HEK293 (cell line): Measurements from ENCODE around the gene DYNC1I1.

ENCODE experiments used
- CTCF ChIA-PET: fragments of 350-600 bp; formaldehyde crosslinking; extraction: SDS; loops from one replicate; lab custom pipeline; 2021; ENCODE audit warnings: antibody characterized with exemption; lab: Yijun Ruan, JAX
- POLR2A ChIA-PET: fragments of 300-600 bp; formaldehyde crosslinking; extraction: SDS; loops from one replicate; lab custom pipeline; 2020; ENCODE audit warnings: antibody characterized with exemption, inconsistent platforms; lab: Yijun Ruan, JAX
- H3K27ac ChIP-seq: fragments of 200-500 bp; sonication (Bioruptor generic); 2 replicates; pipeline ENCODE4 v1.5.1; 2014; ENCODE audit warnings: low read depth, low read length, control low read depth, inconsistent platforms; ENCODE audit errors: extremely low read depth
- H3K36me3 ChIP-seq, 2 experiments: fragments of 200-500 bp in 1 of 2; sonication (Bioruptor generic) in 1 of 2; 1 replicate in 1 of 2; 2 replicates in 1 of 2; pipeline ENCODE4 v1.5.1; 2014 to 2017; ENCODE audit warnings: inconsistent platforms in 2 of 2, low read length in 2 of 2; ENCODE audit not compliant: control insufficient read depth in 2 of 2, insufficient read depth in 1 of 2
- H3K4me1 ChIP-seq: fragments of 200-500 bp; sonication (Bioruptor generic); 2 replicates; pipeline ENCODE4 v1.5.1; 2014; ENCODE audit warnings: mild to moderate bottlenecking, low read length, inconsistent platforms; ENCODE audit not compliant: control insufficient read depth, insufficient read depth
- H3K4me3 ChIP-seq: 2 replicates; pipeline ENCODE4 v1.5.1; 2011; ENCODE audit warnings: low read depth, mild to moderate bottlenecking, control low read depth, low read length, moderate library complexity
- H3K9me3 ChIP-seq: fragments of 200-500 bp; sonication (Bioruptor generic); 2 replicates; pipeline ENCODE4 v1.5.1; 2014; ENCODE audit warnings: low read depth, low read length, inconsistent platforms; ENCODE audit not compliant: control insufficient read depth, insufficient read depth
- KLF17 ChIP-seq: fragments of 450-650 bp; formaldehyde crosslinking; IDR thresholded peaks from 2 replicates; pipeline ENCODE4 v1.5.1; 2016; ENCODE audit warnings: missing biosample characterization, missing genetic modification characterization
- KLF7 ChIP-seq: fragments of 450-650 bp; formaldehyde crosslinking; IDR thresholded peaks from 2 replicates; pipeline ENCODE4 v1.5.1; 2016; ENCODE audit warnings: missing biosample characterization, missing genetic modification characterization, borderline replicate concordance
- MYNN ChIP-seq: fragments of 450-650 bp; formaldehyde crosslinking; IDR thresholded peaks from 2 replicates; pipeline ENCODE4 v1.5.1; 2016; ENCODE audit warnings: missing biosample characterization, missing genetic modification characterization, borderline replicate concordance
- PRDM6 ChIP-seq: fragments of 450-650 bp; formaldehyde crosslinking; IDR thresholded peaks from 2 replicates; pipeline ENCODE4 v1.5.1; 2017; ENCODE audit warnings: missing biosample characterization, missing genetic modification characterization
- ZBTB20 ChIP-seq: fragments of 450-650 bp; formaldehyde crosslinking; IDR thresholded peaks from 2 replicates; pipeline ENCODE4 v1.5.1; 2016; ENCODE audit warnings: missing biosample characterization, missing genetic modification characterization
- ZBTB48 ChIP-seq: fragments of 450-650 bp; formaldehyde crosslinking; IDR thresholded peaks from 2 replicates; pipeline ENCODE4 v1.5.1; 2016; ENCODE audit warnings: missing biosample characterization, missing genetic modification characterization
- ZFP3 ChIP-seq: fragments of 450-650 bp; formaldehyde crosslinking; IDR thresholded peaks from 2 replicates; pipeline ENCODE4 v1.5.1; 2016; ENCODE audit warnings: low read depth, missing biosample characterization, missing genetic modification characterization
- ZNF221 ChIP-seq: fragments of 450-650 bp; formaldehyde crosslinking; IDR thresholded peaks from 2 replicates; pipeline ENCODE4 v1.5.1; 2017; ENCODE audit warnings: missing biosample characterization, missing genetic modification characterization, borderline replicate concordance
- ZNF24 ChIP-seq: fragments of 450-650 bp; formaldehyde crosslinking; IDR thresholded peaks from 2 replicates; pipeline ENCODE4 v1.5.1; 2016; ENCODE audit warnings: missing biosample characterization, missing genetic modification characterization
- ZNF324 ChIP-seq: fragments of 450-650 bp; formaldehyde crosslinking; IDR thresholded peaks from 2 replicates; pipeline ENCODE4 v1.5.1; 2016; ENCODE audit warnings: missing biosample characterization, missing genetic modification characterization
- ZNF37A ChIP-seq: fragments of 450-650 bp; IDR thresholded peaks from 2 replicates; pipeline ENCODE4 v1.5.1; 2018; ENCODE audit warnings: missing biosample characterization, missing genetic modification characterization
- ZNF394 ChIP-seq: fragments of 450-650 bp; formaldehyde crosslinking; IDR thresholded peaks from 2 replicates; pipeline ENCODE4 v1.5.1; 2016; ENCODE audit warnings: missing biosample characterization, missing genetic modification characterization, mild to moderate bottlenecking, moderate library complexity, borderline replicate concordance
- ZNF416 ChIP-seq: fragments of 450-650 bp; formaldehyde crosslinking; IDR thresholded peaks from 2 replicates; pipeline ENCODE4 v1.5.1; 2016; ENCODE audit warnings: missing biosample characterization, missing genetic modification characterization
- ZNF473 ChIP-seq: fragments of 450-650 bp; formaldehyde crosslinking; IDR thresholded peaks from 2 replicates; pipeline ENCODE4 v1.5.1; 2017; ENCODE audit warnings: missing biosample characterization, missing genetic modification characterization
- ZNF501 ChIP-seq: fragments of 450-650 bp; formaldehyde crosslinking; IDR thresholded peaks from 2 replicates; pipeline ENCODE4 v1.5.1; 2016; ENCODE audit warnings: missing biosample characterization, missing genetic modification characterization
- ZNF518A ChIP-seq: fragments of 450-650 bp; formaldehyde crosslinking; conservative IDR thresholded peaks from 2 replicates; pipeline ENCODE4 v1.5.1; 2016; ENCODE audit warnings: low read depth, missing biosample characterization, missing genetic modification characterization
- ZNF521 ChIP-seq: fragments of 450-650 bp; formaldehyde crosslinking; IDR thresholded peaks from 2 replicates; pipeline ENCODE4 v1.5.1; 2017; ENCODE audit warnings: missing biosample characterization, mild to moderate bottlenecking, missing genetic modification characterization
- ZNF600 ChIP-seq: fragments of 450-650 bp; formaldehyde crosslinking; IDR thresholded peaks from 2 replicates; pipeline ENCODE4 v1.5.1; 2016; ENCODE audit warnings: missing biosample characterization, missing genetic modification characterization
- ZNF654 ChIP-seq: fragments of 450-650 bp; formaldehyde crosslinking; IDR thresholded peaks from 2 replicates; pipeline ENCODE4 v1.5.1; 2016; ENCODE audit warnings: low read depth, missing biosample characterization, missing genetic modification characterization
- ZNF664 ChIP-seq: fragments of 450-650 bp; formaldehyde crosslinking; IDR thresholded peaks from 2 replicates; pipeline ENCODE4 v1.5.1; 2016; ENCODE audit warnings: missing biosample characterization, missing genetic modification characterization
- ZNF692 ChIP-seq: fragments of 450-650 bp; formaldehyde crosslinking; IDR thresholded peaks from 2 replicates; pipeline ENCODE4 v1.5.1; 2016; ENCODE audit warnings: missing biosample characterization, missing genetic modification characterization
- ZNF768 ChIP-seq: fragments of 450-650 bp; formaldehyde crosslinking; IDR thresholded peaks from 2 replicates; pipeline ENCODE4 v1.5.1; 2018; ENCODE audit warnings: missing biosample characterization, mild to moderate bottlenecking, missing genetic modification characterization
- ZNF776 ChIP-seq: fragments of 450-650 bp; formaldehyde crosslinking; IDR thresholded peaks from 2 replicates; pipeline ENCODE4 v1.5.0; 2017; ENCODE audit warnings: missing biosample characterization, missing genetic modification characterization, borderline replicate concordance
- ZSCAN23 ChIP-seq: fragments of 450-650 bp; formaldehyde crosslinking; IDR thresholded peaks from 2 replicates; pipeline ENCODE4 v1.5.1; 2016; ENCODE audit warnings: missing biosample characterization, missing genetic modification characterization

Gene DYNC1I1

GRCh38 chr7:96045919-96046318 lies 273.6 kb downstream of the DYNC1I1 start:
- Histone ChIP-seq H3K9me3 (no peaks in the 10 kb centered on the region), H3K4me1 (no peaks in the 10 kb centered on the region), H3K27ac (no peak overlapping the region), H3K4me3 (no peak overlapping the region), H3K36me3 (no peaks in the 10 kb centered on the region)
- TF ChIP-seq ZBTB20 (tag by site-specific recombination), result no peak
- TF ChIP-seq ZNF416, result no peak
- no peak for TF ChIP-seq KLF7 (tag by site-specific recombination)
- TF ChIP-seq ZNF776 (tag by site-specific recombination), result no peak
- TF ChIP-seq ZNF692 (tag by site-specific recombination), result no peak
- TF ChIP-seq ZNF654 (tag by site-specific recombination), result no peak
- no peak for TF ChIP-seq ZNF521
- TF ChIP-seq ZFP3 (tag by site-specific recombination), result no peak
- TF ChIP-seq ZNF664 (tag by site-specific recombination), result no peak
- no peak for TF ChIP-seq ZNF600
- no peak for TF ChIP-seq ZNF518A
- no peak for TF ChIP-seq ZNF221 (tag by site-specific recombination)
- ChIA-PET CTCF (no interaction called here), POLR2A (no interaction called here)

- Histone ChIP-seq H3K9me3 (no peaks in the 10 kb centered on the region), H3K27ac (no peak overlapping the region), H3K36me3 (no peaks in the 10 kb centered on the region), H3K4me3 (no peak overlapping the region), H3K4me1 (no peaks in the 10 kb centered on the region)
- TF ChIP-seq ZNF768 (tag by site-specific recombination), result peak; percentile 58; the same call in 1 of the 2 replicates
- no peak for TF ChIP-seq ZNF473
- POLR2A ChIA-PET, result no interaction called here
- CTCF ChIA-PET, result no interaction called here
Observed at GRCh38 chr7:96052289-96052688, 279.9 kb downstream of the DYNC1I1 start.

- ChIA-PET CTCF (interaction anchor here (0.7 kb wide), 1 partner anchor 1089 kb away, joined by 3 read pairs; no protein-coding TSS in a partner anchor), POLR2A (no interaction called here)
- Histone ChIP-seq H3K9me3 (no peaks in the 10 kb centered on the region), H3K4me1 (no peaks in the 10 kb centered on the region), H3K27ac (no peak overlapping the region), H3K4me3 (no peak overlapping the region), H3K36me3 (no peaks in the 10 kb centered on the region)
- TF ChIP-seq KLF7 (tag by site-specific recombination), result no peak
- TF ChIP-seq ZNF324 (tag by site-specific recombination), result no peak
- no peak for TF ChIP-seq PRDM6 (tag by site-specific recombination)
- no peak for TF ChIP-seq ZBTB48 (tag by site-specific recombination)
- TF ChIP-seq KLF17 (tag by site-specific recombination), result no peak
- TF ChIP-seq ZNF24 (tag by site-specific recombination), result no peak
- no peak for TF ChIP-seq ZSCAN23
- TF ChIP-seq ZNF37A (tag by site-specific recombination), result no peak
- TF ChIP-seq MYNN (tag by site-specific recombination), result no peak
- no peak for TF ChIP-seq ZNF501 (tag by site-specific recombination)
- TF ChIP-seq ZNF394, result no peak
Observed at GRCh38 chr7:96052860-96053470, 280.6 kb downstream of the DYNC1I1 start.
